ENCODE data around the gene ATL2.

- TF ChIP-seq CTCF (IDR thresholded peaks at IDR 0.05; ENCODE audit: borderline replicate concordance, extremely low read depth, low read length, poor library complexity, severe bottlenecking) (no peak), EZH2 (IDR thresholded peaks at IDR 0.05; ENCODE audit: borderline replicate concordance, low read depth, low read length, severe bottlenecking) (no peak)
These were observed 68.3 kb downstream of the ATL2 start for GRCh38 chr2:38308821-38309220.

Measured in DND-41 (cell line).